Measurements from ENCODE around the gene ACACA. TPM values are rescaled to one million over a fixed set of nuclear protein-coding genes. Genes with fewer than 3 reads are reported as not detected.

ACACA gene
- polyA plus RNA-seq, 1 experiment: 57.9 TPM

DNA sequence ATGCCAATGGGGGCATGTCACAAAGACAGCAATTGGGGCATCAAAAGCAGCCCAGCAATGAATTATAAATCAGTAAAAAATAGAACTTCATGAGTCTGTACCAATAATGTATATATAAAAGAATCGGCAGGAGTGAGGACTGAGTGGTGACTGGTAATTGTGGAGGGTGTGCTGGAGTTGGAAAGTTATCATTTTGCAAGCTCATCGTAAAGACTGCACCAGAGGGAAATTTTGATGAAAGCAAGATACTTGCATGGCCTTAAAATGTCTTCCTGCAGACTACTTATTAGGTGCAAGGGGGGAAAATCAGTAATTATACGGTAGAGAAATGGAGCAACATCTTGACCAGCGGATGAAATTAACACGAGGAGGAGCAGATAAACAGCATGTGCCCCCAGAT lies 319.0 kb downstream of the ACACA start:
- no peaks in the 10 kb centered on the region for H3K27me3 ChIP-seq (ENCODE audit: control insufficient read depth, insufficient read depth, low read length)
- H3K9me3 ChIP-seq (ENCODE audit: control insufficient read depth, insufficient read depth, low read length): no peaks in the 10 kb centered on the region
- H3K4me3 ChIP-seq (ENCODE audit: low read depth, low read length): no peak overlapping the region
- POLR2A ChIA-PET: no interaction called here
- no peak overlapping the region for H3K27ac ChIP-seq (ENCODE audit: low read depth, low read length)
- DNase-seq (ENCODE audit: low read depth, low spot score): no peak
- TF ChIP-seq, protein P1, sequence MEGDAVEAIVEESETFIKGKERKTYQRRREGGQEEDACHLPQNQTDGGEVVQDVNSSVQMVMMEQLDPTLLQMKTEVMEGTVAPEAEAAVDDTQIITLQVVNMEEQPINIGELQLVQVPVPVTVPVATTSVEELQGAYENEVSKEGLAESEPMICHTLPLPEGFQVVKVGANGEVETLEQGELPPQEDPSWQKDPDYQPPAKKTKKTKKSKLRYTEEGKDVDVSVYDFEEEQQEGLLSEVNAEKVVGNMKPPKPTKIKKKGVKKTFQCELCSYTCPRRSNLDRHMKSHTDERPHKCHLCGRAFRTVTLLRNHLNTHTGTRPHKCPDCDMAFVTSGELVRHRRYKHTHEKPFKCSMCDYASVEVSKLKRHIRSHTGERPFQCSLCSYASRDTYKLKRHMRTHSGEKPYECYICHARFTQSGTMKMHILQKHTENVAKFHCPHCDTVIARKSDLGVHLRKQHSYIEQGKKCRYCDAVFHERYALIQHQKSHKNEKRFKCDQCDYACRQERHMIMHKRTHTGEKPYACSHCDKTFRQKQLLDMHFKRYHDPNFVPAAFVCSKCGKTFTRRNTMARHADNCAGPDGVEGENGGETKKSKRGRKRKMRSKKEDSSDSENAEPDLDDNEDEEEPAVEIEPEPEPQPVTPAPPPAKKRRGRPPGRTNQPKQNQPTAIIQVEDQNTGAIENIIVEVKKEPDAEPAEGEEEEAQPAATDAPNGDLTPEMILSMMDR (IDR thresholded peaks at IDR 0.05; ENCODE audit: low read depth, low read length): no peak
- CTCF ChIA-PET: interaction anchor here (0.5 to 0.7 kb wide), 2 partner anchors 8 to 152 kb away, joined by 3 read pairs; no protein-coding TSS in a partner anchor

DNA sequence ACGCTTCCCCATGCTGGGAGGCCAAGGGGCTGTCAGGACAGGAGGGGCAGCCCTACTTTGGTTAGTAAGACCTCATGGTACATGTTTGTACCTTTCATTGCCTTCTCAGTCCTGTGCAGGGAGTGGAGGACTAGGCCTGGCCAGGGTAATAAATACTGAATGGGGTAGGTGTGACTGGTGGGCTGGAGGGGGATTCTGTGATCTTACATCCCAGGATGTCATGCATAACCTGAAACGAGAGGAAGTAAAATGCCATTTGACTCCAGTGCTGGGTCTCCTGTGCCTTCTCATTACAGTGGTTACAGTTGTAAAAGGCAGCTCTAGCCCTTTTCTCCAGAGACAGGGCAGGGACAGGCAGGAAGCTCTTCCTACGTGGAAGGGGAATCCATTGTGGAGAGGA lies 319.7 kb downstream of the ACACA start:
- CTCF ChIA-PET: interaction anchor here (2.0 kb wide), 1 partner anchor 39 kb away, joined by 5 read pairs; no protein-coding TSS in a partner anchor
- H3K27me3 ChIP-seq (ENCODE audit: control insufficient read depth, insufficient read depth, low read length): no peaks in the 10 kb centered on the region
- TF ChIP-seq, protein P1 (IDR thresholded peaks at IDR 0.05; ENCODE audit: low read depth, low read length): no peak
- no peak for DNase-seq (ENCODE audit: low read depth, low spot score)
- POLR2A ChIA-PET: no interaction called here
- no peaks in the 10 kb centered on the region for H3K9me3 ChIP-seq (ENCODE audit: control insufficient read depth, insufficient read depth, low read length)
- no peak overlapping the region for H3K4me3 ChIP-seq (ENCODE audit: low read depth, low read length)
- no peak overlapping the region for H3K27ac ChIP-seq (ENCODE audit: low read depth, low read length)

DNA sequence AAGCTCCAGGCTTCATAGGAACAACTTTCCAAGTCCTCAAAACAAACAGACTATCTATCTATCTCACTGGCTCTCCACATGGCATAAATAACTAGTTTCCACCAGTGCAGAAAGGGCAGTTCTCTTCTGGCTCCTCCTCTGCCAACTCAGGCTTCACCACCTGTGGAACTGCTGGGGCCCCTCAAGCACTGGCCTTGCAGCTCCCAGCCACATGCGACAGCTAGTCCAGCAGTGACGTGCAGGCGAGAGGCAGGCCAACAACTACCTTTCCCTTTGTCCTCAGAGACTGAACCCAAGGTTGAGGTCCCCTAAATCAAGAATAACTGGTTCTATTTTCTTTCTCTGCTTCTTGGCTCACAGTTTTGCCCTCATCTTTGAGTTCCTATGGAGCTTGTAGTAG lies 320.3 kb downstream of the ACACA start:
- TF ChIP-seq, protein P1 (IDR thresholded peaks at IDR 0.05; ENCODE audit: low read depth, low read length): no peak
- Histone ChIP-seq H3K27ac (ENCODE audit: low read depth, low read length) (no peak overlapping the region), H3K4me3 (ENCODE audit: low read depth, low read length) (no peak overlapping the region), H3K27me3 (ENCODE audit: control insufficient read depth, insufficient read depth, low read length) (no peaks in the 10 kb centered on the region), H3K9me3 (ENCODE audit: control insufficient read depth, insufficient read depth, low read length) (no peaks in the 10 kb centered on the region)
- ChIA-PET CTCF (interaction anchor here (2.0 kb wide), 1 partner anchor 39 kb away, joined by 5 read pairs; no protein-coding TSS in a partner anchor), POLR2A (no interaction called here)
- DNase-seq (ENCODE audit: low read depth, low spot score): no peak

DNA sequence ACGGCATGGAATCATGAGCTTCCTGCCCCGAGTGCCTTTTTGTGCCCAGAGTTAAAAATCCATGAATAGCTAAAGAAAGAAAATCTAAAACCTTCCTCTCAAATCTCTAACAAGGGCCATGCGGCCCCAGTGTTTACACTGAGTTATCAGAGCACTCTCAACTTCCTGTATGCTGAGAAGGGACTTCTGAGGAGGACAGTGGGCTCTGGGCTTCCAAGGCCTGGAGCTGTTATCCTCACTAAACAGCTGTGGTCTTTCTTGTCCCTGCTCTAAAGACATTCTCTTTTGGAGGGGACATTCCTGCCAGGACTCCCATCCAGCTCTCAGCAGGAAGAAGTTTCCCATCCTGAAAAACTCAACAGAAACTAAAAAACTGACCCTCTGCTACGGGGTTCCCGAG lies 322.3 kb downstream of the ACACA start:
- Histone ChIP-seq H3K27ac (ENCODE audit: low read depth, low read length) (no peak overlapping the region), H3K9me3 (ENCODE audit: control insufficient read depth, insufficient read depth, low read length) (no peaks in the 10 kb centered on the region), H3K4me3 (ENCODE audit: low read depth, low read length) (no peak overlapping the region), H3K27me3 (ENCODE audit: control insufficient read depth, insufficient read depth, low read length) (no peaks in the 10 kb centered on the region)
- ChIA-PET CTCF (interaction anchor here (0.6 kb wide), 2 partner anchors 156 to 471 kb away, joined by 3 read pairs; no protein-coding TSS in a partner anchor), POLR2A (interaction anchor here (0.5 kb wide), 1 partner anchor 10 kb away, joined by 3 read pairs; no protein-coding TSS in a partner anchor)
- no peak for DNase-seq (ENCODE audit: low read depth, low spot score)
- TF ChIP-seq, protein P1 (IDR thresholded peaks at IDR 0.05; ENCODE audit: low read depth, low read length): no peak

DNA sequence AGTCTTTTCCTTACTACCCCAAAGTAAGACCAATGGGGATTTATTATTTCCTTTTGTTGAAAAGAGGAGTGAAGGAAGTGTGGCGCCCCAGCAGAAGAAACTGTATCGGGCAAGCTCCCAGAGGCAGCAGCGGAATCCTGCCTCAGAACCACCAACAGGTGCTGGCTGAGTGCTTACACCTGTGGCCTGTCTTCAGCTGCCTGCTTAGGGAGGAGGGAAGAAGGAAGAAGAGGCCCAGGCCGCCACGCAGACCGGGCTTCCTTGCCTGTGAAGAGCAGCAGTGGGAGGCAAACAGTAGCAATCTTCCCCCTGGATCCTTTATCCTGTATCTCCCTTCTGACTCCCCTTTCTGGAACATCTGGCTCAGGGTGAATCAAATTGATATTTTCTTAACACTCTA lies 323.2 kb downstream of the ACACA start:
- CTCF ChIA-PET: no interaction called here
- Histone ChIP-seq H3K27ac (ENCODE audit: low read depth, low read length) (no peak overlapping the region), H3K9me3 (ENCODE audit: control insufficient read depth, insufficient read depth, low read length) (no peaks in the 10 kb centered on the region), H3K4me3 (ENCODE audit: low read depth, low read length) (no peak overlapping the region), H3K27me3 (ENCODE audit: control insufficient read depth, insufficient read depth, low read length) (no peaks in the 10 kb centered on the region)
- POLR2A ChIA-PET: no interaction called here
- DNase-seq (ENCODE audit: low read depth, low spot score): no peak
- TF ChIP-seq, protein P1 (IDR thresholded peaks at IDR 0.05; ENCODE audit: low read depth, low read length): no peak

Data from AG04450 (cell line).